M059J (cell line): ENCODE measurements around the gene ZBTB8OS. TPM values are rescaled to one million over a fixed set of nuclear protein-coding genes. Genes with fewer than 3 reads are reported as not detected.
"Not testable (repeated sequence)": the region's sequence is repeated elsewhere in the genome, so short reads cannot be mapped to it uniquely, and the experiment has no call there.

Source experiments
- DNase-seq: peaks from one replicate; pipeline ENCODE4 v3.0.0-alpha.2; 2012; ENCODE audit warnings: low read depth
- total RNA-seq: library from RNA; depleted of rRNA; stranded (reverse); fragments of >200 nt; shearing (Covaris generic); gene quantifications from 2 replicates; pipeline ENCODE4 v1.2.3, GENCODE V29; 2014

ZBTB8OS gene
- total RNA-seq, 1 experiment from 2014 or later: 88.1 TPM

DNA sequence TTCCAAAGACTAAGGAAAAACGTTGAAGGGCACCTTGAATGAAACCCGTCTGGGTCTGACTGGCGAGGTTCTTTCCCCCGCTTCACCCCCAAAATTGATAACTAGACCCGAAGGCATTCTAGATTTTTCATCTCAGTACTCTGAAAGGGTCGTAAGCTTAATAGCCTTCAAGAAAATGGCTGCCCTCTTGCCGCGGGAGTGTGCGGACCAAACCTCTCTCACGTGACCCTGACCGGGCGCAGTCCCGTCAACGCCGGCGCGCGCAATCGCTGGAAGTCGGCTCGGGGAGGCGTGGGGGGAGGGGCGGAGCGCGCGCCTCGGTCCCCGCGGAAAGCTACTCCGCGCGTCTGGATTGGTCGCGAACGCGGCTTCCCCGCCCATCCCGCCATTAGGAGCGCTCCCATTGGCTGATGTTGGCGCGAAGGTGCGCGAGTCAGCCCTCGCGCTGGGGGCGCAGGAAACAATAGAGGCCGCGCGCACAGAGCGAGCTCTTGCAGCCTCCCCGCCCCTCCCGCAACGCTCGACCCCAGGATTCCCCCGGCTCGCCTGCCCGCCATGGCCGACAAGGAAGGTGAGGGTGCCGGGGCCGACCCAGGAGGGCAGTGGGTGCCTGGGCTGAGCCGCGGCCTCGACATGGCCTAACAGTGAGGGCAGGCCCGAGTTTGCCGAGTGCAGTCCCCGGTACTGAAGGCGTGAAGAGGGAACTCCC is 556 bp upstream of the ZBTB8OS start, which contains the start of gene RBBP4:
TSS of gene RBBP4 (plus strand) at position 457 of the 709 bp plus-strand sequence. CDS start at position 556, 99 bp downstream.
- peak; percentile 95 for DNase-seq

GRCh38 chr1:32647308-32648134 is 2.8 kb downstream of the ZBTB8OS start:
- DNase-seq: no peak

DNA sequence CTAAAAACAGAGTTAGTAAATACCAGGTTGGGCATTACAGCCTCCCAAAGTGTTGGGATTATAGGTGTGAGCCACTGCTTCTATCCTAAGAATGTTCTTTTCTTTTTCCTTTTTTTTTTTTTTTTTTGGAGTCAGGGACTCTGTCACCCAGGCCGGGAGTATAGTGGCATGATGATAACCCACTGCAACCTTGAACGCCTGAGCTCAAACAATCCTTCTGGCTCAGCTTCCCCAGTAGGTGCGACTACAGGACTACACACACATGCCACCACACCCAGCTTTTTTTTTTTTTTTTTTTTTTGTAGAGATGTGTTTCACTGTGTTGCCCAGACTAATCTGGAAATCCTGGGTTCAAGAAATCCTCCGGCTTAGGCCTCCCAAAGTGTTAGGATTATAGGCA is 5.9 kb downstream of the ZBTB8OS start:
- no peak for DNase-seq

DNA sequence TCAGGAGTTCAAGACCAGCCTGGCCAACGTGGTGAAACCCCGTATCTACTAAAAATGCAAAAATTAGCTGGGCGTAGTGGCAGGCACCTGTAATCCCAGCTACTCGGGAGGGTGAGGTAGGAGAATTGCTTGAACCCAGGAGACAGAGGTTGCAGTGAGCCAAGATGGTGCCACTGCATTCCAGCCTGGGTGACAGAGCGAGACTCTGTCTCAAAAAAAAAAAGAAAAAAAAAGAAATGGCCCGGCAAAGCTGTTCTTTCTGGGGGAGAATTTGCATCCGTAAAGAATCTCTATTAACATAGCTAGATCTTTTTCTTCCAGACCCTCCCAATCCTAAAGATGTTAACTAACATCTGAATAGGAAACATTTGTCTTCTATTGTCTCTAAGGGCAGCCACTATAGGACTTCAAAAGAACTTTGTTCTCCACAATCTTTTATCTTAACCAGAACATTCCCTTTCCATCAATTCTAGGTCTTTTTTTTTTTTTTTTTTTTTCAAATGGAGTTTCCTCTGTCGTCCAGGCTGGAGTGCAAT is 8.0 kb downstream of the ZBTB8OS start:
- DNase-seq: not testable (repeated sequence)

DNA sequence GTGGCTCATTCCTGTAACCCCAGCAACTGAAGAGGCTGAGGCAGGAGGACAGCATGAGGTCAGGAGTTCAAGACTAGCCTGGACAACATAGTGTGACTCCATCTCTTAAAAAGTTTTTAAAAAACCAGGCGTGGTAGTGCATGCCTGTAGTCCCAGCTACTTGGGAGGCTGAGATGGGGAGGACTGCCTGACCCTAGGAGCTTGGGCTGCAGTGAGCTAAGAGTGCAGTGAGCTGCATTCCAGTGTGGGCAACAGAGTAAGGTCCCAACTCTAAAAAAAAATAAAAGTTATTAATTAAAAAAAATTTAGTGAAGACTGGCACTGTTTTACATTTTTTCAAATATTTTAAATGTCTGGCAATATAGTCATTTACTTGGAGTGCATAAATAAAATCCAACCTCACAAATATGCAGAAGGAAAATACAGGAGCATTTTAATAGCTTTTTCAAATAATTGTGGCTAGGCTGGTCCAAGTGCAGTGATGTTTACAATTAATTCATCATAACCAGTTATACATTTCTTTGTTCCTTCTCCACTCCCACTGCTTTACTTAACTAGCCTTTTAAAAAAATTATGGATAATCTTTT is 10.8 kb downstream of the ZBTB8OS start:
- DNase-seq: no peak

GRCh38 chr1:32636914-32637645 is 13.3 kb downstream of the ZBTB8OS start:
- DNase-seq: no peak

DNA sequence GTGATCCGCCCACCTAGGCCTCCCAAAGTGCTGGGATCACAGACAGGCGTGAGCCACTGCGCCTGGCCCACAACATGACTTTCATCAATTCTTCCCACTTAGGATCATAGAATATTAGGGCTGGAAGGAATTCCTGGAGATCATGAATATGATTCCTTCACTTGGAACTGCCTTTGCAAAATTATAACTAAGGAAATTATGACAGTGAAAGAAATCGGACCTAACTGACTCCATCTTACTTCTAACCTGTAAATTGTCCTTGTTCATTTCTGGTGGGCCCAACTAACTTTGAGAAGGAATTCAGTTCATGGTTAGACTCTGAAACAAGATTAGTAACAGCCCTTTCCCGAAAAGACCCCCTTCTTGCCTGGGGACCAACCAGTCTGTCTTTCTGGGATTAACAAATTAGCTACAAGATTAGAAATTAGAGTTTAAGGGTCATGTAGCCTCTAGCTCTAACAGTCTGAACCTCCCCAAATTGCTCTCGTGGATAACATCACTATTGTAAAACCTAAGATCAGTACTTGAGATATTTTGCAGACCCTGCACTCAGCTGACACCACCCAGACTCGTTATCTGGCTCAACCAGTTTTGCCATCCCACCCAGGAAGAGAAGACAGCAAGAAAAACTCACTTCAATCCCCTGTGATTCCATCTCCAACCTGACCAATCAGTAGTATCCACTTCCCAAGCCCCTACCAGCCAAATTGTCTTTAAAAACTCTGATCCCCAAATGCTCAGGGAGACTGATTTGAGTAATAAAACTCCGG is 14.7 kb downstream of the ZBTB8OS start:
- no peak for DNase-seq

GRCh38 chr1:32632829-32633228 is 17.5 kb downstream of the ZBTB8OS start:
- DNase-seq: no peak

DNA sequence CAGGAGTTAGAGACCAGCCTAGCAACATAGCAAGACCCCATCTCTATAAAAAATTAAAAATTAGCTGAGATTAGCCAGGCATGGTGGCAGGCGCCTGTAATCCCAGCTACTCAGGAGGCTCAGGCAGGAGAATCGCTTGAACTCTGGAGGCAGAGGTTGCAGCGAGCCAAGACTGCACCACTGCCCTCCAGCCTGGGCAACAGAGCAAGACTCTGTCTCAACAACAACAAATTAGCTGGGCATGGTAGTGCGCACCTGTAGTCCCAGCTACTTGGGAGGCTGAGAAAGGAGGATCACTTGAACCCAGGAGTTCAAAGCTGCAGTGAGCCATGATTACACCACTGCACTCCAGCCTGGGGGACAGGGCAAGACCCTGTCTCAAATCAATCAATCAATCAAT is 20.2 kb downstream of the ZBTB8OS start:
- DNase-seq: not testable (repeated sequence)

GRCh38 chr1:32627596-32628162 is 22.7 kb downstream of the ZBTB8OS start:
- no peak for DNase-seq

GRCh38 chr1:32626176-32626575 is 24.2 kb downstream of the ZBTB8OS start:
- no peak for DNase-seq

DNA sequence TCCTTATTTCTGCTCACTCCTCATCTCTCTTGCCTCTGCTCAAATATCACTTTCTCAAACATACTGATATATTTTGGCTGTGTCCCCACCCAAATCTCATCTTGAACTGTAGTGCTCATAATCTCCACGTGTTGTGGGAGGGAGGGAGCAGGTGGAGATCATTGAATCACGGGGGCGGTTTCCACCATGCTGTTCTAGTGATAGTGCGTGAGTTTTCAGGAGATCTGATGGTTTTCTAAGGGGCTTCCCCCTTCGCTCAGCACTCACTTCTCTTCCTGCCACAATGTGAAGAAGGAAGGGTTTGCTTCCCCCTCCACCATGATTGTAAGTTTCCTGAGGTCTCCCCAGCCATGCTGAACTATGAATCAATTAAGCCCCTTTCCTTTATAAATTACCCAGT is 26.6 kb downstream of the ZBTB8OS start:
- DNase-seq: no peak

GRCh38 chr1:32622806-32623681 is 27.3 kb downstream of the ZBTB8OS start:
- DNase-seq: no peak

- no peak for DNase-seq
Measured at GRCh38 chr1:32622205-32622604, 28.1 kb downstream of the ZBTB8OS start.

DNA sequence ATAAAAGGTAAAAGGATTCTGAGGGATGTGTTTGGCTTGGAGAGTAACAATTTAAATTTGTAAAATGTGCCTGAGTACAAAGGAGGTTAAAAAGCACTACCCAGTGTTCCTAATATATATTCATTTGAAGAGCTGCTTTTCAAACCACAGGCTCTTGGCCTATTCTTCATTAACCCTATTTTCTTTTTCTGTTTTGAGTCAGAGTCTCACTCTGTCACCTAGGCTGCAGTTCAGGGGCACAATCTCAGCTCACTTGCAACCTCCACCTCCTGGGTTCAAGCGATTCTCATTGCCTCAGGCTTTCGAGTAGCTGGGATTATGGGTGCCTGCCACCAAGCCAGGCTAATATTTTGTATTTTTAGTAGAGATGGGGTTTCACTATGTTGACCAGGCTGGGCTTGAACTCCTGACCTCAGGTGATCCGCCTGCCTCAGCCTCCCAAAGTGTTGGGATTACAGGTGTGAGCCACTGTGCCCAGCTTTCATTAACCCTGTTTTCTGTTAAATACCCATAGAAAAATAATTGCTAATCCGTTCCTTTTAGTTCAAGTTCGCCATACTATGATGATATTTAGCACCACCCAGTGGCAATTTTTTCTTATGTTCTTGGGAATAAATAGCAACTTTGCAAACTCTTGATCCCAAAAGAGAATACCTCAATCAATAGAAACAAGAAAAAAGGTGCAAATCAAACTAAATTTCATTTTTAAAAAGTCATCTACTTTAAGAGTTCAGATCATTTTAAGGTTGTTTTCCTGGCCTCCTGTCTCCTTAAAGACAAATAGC is 30.5 kb downstream of the ZBTB8OS start:
- no peak for DNase-seq

GRCh38 chr1:32618673-32619221 is 31.6 kb downstream of the ZBTB8OS start:
- no peak for DNase-seq

DNA sequence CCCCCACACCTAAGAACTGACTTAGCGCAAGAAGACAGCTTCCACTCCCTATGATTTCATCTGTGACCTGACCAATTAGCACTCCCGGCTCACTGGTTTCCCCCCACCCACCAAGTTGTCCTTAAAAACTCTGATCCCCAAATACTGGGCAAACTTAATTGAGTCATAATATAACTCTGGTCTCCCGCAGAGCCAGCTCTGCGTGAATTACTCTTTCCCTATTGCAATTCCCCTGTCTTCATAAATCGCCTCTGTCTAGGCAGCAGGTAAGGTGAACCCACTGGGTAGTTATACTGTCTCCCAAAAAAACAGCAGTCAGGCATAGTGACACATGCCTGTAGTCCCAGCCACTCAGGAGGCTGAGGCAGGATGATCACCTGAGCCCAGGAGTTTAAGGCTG is 36.9 kb downstream of the ZBTB8OS start:
- DNase-seq: no peak

- DNase-seq: peak; percentile 89
Measured at GRCh38 chr1:32612189-32612881, 38.0 kb downstream of the ZBTB8OS start.
